ENCODE results near the gene RNF125. TPM values are rescaled to one million over a fixed set of nuclear protein-coding genes. Genes with fewer than 3 reads are reported as not detected.

Gene RNF125
- total and polyA plus RNA-seq, 9 of the 15 experiments (the other 6 are each of a cell fraction or from before 2014, with no cell fraction given) = 0.01 to 0.29 (median 0.07) TPM; not detected in 1

DNA sequence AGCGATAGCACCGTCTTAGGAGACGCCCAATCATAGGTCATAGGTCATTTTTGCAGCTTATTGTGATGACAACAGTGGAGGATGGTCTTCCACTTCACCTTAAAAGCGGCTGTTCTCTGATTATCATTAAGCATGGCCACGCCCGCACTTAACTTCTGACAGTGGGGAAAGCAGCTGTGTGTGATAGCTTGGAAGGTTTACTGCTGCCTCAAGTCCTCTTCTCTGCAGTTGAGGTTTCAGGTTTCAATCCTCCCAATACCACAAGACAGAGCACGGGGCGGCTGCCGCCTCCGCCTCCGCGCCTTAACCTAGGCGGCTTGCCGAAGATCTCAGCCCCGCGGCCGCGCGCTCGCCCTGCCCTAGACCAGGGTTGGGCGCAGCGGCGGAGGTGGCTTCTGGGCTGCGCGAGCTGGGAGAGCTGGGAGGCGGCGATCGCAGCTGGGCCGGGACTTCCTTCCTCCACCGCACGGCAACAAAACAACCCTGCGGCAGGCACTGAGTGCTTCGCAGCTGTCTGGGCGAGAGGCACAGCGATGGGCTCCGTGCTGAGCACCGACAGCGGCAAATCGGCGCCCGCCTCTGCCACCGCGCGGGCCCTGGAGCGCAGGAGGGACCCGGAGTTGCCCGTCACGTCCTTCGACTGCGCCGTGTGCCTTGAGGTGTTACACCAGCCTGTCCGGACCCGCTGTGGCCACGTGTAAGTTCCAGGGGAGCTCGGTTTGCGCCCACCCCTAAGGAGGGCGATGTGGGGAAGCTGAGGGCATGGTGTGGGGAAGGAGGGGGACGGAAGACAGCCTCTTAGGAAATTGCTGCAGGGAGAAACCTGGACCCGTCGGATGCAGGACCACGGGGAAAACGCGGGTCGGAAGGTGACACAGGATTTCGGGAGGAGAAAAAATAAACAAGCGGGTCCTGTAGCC is at the start of gene RNF125 (continued):
- TF ChIP-seq, protein P1, sequence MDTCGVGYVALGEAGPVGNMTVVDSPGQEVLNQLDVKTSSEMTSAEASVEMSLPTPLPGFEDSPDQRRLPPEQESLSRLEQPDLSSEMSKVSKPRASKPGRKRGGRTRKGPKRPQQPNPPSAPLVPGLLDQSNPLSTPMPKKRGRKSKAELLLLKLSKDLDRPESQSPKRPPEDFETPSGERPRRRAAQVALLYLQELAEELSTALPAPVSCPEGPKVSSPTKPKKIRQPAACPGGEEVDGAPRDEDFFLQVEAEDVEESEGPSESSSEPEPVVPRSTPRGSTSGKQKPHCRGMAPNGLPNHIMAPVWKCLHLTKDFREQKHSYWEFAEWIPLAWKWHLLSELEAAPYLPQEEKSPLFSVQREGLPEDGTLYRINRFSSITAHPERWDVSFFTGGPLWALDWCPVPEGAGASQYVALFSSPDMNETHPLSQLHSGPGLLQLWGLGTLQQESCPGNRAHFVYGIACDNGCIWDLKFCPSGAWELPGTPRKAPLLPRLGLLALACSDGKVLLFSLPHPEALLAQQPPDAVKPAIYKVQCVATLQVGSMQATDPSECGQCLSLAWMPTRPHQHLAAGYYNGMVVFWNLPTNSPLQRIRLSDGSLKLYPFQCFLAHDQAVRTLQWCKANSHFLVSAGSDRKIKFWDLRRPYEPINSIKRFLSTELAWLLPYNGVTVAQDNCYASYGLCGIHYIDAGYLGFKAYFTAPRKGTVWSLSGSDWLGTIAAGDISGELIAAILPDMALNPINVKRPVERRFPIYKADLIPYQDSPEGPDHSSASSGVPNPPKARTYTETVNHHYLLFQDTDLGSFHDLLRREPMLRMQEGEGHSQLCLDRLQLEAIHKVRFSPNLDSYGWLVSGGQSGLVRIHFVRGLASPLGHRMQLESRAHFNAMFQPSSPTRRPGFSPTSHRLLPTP (IDR thresholded peaks at IDR 0.05; ENCODE audit: borderline replicate concordance, extremely low read depth, insufficient read length) = no peak
- TF ChIP-seq COPS2 (conservative IDR thresholded peaks at IDR 0.05) = no peak
- TF ChIP-seq, protein P2, sequence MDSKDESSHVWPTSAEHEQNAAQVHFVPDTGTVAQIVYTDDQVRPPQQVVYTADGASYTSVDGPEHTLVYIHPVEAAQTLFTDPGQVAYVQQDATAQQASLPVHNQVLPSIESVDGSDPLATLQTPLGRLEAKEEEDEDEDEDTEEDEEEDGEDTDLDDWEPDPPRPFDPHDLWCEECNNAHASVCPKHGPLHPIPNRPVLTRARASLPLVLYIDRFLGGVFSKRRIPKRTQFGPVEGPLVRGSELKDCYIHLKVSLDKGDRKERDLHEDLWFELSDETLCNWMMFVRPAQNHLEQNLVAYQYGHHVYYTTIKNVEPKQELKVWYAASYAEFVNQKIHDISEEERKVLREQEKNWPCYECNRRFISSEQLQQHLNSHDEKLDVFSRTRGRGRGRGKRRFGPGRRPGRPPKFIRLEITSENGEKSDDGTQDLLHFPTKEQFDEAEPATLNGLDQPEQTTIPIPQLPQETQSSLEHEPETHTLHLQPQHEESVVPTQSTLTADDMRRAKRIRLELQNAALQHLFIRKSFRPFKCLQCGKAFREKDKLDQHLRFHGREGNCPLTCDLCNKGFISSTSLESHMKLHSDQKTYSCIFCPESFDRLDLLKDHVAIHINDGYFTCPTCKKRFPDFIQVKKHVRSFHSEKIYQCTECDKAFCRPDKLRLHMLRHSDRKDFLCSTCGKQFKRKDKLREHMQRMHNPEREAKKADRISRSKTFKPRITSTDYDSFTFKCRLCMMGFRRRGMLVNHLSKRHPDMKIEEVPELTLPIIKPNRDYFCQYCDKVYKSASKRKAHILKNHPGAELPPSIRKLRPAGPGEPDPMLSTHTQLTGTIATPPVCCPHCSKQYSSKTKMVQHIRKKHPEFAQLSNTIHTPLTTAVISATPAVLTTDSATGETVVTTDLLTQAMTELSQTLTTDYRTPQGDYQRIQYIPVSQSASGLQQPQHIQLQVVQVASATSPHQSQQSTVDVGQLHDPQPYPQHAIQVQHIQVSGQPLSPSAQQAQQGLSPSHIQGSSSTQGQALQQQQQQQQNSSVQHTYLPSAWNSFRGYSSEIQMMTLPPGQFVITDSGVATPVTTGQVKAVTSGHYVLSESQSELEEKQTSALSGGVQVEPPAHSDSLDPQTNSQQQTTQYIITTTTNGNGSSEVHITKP (IDR thresholded peaks at IDR 0.05; ENCODE audit: partially characterized antibody) = no peak
- TF ChIP-seq RBM39 (optimal IDR thresholded peaks at IDR 0.05; ENCODE audit: low read depth, low read length) = no peak
- TF ChIP-seq CBFA2T2 (conservative IDR thresholded peaks at IDR 0.05) = peak; percentile 49; the same call in 1 of the 2 replicates
- no peak for TF ChIP-seq MCM3 (IDR thresholded peaks at IDR 0.05)
- no peak for TF ChIP-seq PHB2 (IDR thresholded peaks at IDR 0.05; ENCODE audit: low read depth)
- TF ChIP-seq, protein P3, sequence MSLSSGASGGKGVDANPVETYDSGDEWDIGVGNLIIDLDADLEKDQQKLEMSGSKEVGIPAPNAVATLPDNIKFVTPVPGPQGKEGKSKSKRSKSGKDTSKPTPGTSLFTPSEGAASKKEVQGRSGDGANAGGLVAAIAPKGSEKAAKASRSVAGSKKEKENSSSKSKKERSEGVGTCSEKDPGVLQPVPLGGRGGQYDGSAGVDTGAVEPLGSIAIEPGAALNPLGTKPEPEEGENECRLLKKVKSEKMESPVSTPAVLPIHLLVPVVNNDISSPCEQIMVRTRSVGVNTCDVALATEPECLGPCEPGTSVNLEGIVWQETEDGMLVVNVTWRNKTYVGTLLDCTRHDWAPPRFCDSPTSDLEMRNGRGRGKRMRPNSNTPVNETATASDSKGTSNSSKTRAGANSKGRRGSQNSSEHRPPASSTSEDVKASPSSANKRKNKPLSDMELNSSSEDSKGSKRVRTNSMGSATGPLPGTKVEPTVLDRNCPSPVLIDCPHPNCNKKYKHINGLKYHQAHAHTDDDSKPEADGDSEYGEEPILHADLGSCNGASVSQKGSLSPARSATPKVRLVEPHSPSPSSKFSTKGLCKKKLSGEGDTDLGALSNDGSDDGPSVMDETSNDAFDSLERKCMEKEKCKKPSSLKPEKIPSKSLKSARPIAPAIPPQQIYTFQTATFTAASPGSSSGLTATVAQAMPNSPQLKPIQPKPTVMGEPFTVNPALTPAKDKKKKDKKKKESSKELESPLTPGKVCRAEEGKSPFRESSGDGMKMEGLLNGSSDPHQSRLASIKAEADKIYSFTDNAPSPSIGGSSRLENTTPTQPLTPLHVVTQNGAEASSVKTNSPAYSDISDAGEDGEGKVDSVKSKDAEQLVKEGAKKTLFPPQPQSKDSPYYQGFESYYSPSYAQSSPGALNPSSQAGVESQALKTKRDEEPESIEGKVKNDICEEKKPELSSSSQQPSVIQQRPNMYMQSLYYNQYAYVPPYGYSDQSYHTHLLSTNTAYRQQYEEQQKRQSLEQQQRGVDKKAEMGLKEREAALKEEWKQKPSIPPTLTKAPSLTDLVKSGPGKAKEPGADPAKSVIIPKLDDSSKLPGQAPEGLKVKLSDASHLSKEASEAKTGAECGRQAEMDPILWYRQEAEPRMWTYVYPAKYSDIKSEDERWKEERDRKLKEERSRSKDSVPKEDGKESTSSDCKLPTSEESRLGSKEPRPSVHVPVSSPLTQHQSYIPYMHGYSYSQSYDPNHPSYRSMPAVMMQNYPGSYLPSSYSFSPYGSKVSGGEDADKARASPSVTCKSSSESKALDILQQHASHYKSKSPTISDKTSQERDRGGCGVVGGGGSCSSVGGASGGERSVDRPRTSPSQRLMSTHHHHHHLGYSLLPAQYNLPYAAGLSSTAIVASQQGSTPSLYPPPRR (CRISPR knock-in tag; IDR thresholded peaks at IDR 0.05; ENCODE audit: borderline replicate concordance) = no peak
- peak; percentile 49; the same call in 1 of the 2 replicates for TF ChIP-seq MYNN (IDR thresholded peaks at IDR 0.05)
- TF ChIP-seq MYNN (CRISPR knock-in tag; IDR thresholded peaks at IDR 0.05) = no peak
- no peak for TF ChIP-seq KAT8 (IDR thresholded peaks at IDR 0.05; ENCODE audit: low read depth)
- TF ChIP-seq MECOM (CRISPR knock-in tag; IDR thresholded peaks at IDR 0.05) = no peak
- TF ChIP-seq SPI1 (IDR thresholded peaks at IDR 0.05; ENCODE audit: borderline replicate concordance, low read depth, low read length) = 0 out of 2 replicates have a peak, but pooled peaks have one; percentile 34
- no peak for TF ChIP-seq ARNT (IDR thresholded peaks at IDR 0.05)
- TF ChIP-seq CSDE1 (IDR thresholded peaks at IDR 0.05) = no peak
- TF ChIP-seq ZNF232 (CRISPR knock-in tag; IDR thresholded peaks at IDR 0.05) = no peak
